PC-3 (cell line): ENCODE measurements around the gene FAM216A. TPM values are rescaled to one million over a fixed set of nuclear protein-coding genes. Genes with fewer than 3 reads are reported as not detected.
"Not testable (repeated sequence)": the region's sequence is repeated elsewhere in the genome, so short reads cannot be mapped to it uniquely, and the experiment has no call there.

ENCODE experiments used
- ATAC-seq: fragments of 200-7000 bp; cut with Tn5 transposase; 2 replicates; pipeline ENCODE4 v1.9.1; 2020; ENCODE audit warnings: mild to moderate bottlenecking, moderate library complexity
- BruUV-seq: library from RNA; stranded (reverse); fragments of 400-500 nt; replicated peaks from 2 replicates; lab custom pipeline; 2021; lab: Mats Ljungman, UMichigan
- CTCF ChIA-PET: fragments of 300-600 bp; sonication (Branson Sonifier 250); formaldehyde crosslinking; loops from one replicate; lab custom pipeline; 2022; ENCODE audit warnings: antibody characterized with exemption; lab: Charles Lee
- POLR2A ChIA-PET: fragments of 300-600 bp; sonication (Branson Sonifier 250); formaldehyde crosslinking; loops from one replicate; lab custom pipeline; 2022; ENCODE audit warnings: antibody characterized with exemption; ENCODE audit not compliant: unreplicated experiment; lab: Charles Lee
- DNase-seq: peaks from one replicate; pipeline ENCODE4 v3.0.0-alpha.2; 2015
- H2AFZ ChIP-seq: fragments of 300-600 bp; sonication (generic); 2 replicates; pipeline ENCODE4 v1.6.0; 2016; ENCODE audit warnings: antibody characterized with exemption, low read length
- H3F3A ChIP-seq: fragments of 300-600 bp; sonication (generic); one replicate; pipeline ENCODE4 v1.6.0; 2017; ENCODE audit warnings: antibody characterized with exemption, low read length, control low read depth, mild to moderate bottlenecking; ENCODE audit not compliant: unreplicated experiment
- H3K27ac ChIP-seq: fragments of 300-600 bp; sonication (generic); 2 replicates; pipeline ENCODE4 v1.5.1; 2016; ENCODE audit warnings: mild to moderate bottlenecking, low read length
- H3K27me3 ChIP-seq: fragments of 300-600 bp; sonication (generic); 2 replicates; pipeline ENCODE4 v1.6.1; 2016; ENCODE audit warnings: low read length, mixed read lengths
- H3K36me3 ChIP-seq: fragments of 300-600 bp; sonication (generic); 2 replicates; pipeline ENCODE4 v1.6.1; 2016; ENCODE audit warnings: low read depth, mixed run types, low read length, mixed read lengths
- H3K4me1 ChIP-seq: fragments of 300-600 bp; sonication (generic); 2 replicates; pipeline ENCODE4 v1.5.1; 2016; ENCODE audit warnings: low read length; ENCODE audit not compliant: insufficient read depth
- H3K4me2 ChIP-seq: fragments of 300-600 bp; sonication (generic); 2 replicates; pipeline ENCODE4 v1.6.0; 2016; ENCODE audit warnings: low read length
- H3K4me3 ChIP-seq: fragments of 300-600 bp; sonication (generic); 2 replicates; pipeline ENCODE4 v1.5.1; 2016; ENCODE audit warnings: mild to moderate bottlenecking, low read length, mixed read lengths
- H3K79me2 ChIP-seq: fragments of 300-600 bp; sonication (generic); 2 replicates; pipeline ENCODE4 v1.6.1; 2017; ENCODE audit warnings: low read length, mixed read lengths
- H3K9ac ChIP-seq: fragments of 300-600 bp; sonication (generic); 2 replicates; pipeline ENCODE4 v1.6.0; 2016; ENCODE audit warnings: mild to moderate bottlenecking, low read length
- H3K9me2 ChIP-seq: fragments of 300-600 bp; sonication (generic); replicated peaks from 2 replicates; pipeline ENCODE4 v1.6.1; 2016; ENCODE audit warnings: mixed run types, low read length, mixed read lengths
- H3K9me3 ChIP-seq: fragments of 300-600 bp; sonication (generic); 2 replicates; pipeline ENCODE4 v1.6.1; 2016; ENCODE audit warnings: low read length, mixed read lengths
- H4K20me1 ChIP-seq: fragments of 300-600 bp; sonication (generic); 2 replicates; pipeline ENCODE4 v1.6.1; 2016; ENCODE audit warnings: low read length, mixed read lengths
- CTCF ChIP-seq: fragments of 300-600 bp; sonication (generic); conservative IDR thresholded peaks from 2 replicates; pipeline ENCODE4 v1.5.1; 2017; ENCODE audit warnings: antibody characterized with exemption, low read depth, mild to moderate bottlenecking, low read length
- EZH2 ChIP-seq: fragments of 300-600 bp; sonication (generic); IDR thresholded peaks from one replicate; pipeline ENCODE4 v1.6.1; 2017; ENCODE audit warnings: antibody characterized with exemption, mild to moderate bottlenecking, low read length; ENCODE audit not compliant: unreplicated experiment
- EZH2phosphoT487 ChIP-seq: fragments of 300-600 bp; sonication (generic); IDR thresholded peaks from 2 replicates; pipeline ENCODE4 v1.6.1; 2018; ENCODE audit warnings: mild to moderate bottlenecking, antibody characterized with exemption, low read length, borderline replicate concordance
- intact Hi-C: fragments of 100-400 bp; cut with micrococcal nuclease; formaldehyde crosslinking; loops from 2 replicates; pipeline ENCODE4 v1.9.0; 2023
- total RNA-seq: library from RNA; depleted of rRNA; stranded (reverse); fragments of >200 nt; gene quantifications from 2 replicates; pipeline ENCODE4 v1.2.3, GENCODE V29; 2014

Gene FAM216A
- total RNA-seq, 1 experiment from 2014 or later, result 27.8 TPM

GRCh38 chr12:110514363-110514762, 45.7 kb downstream of the FAM216A start:
- intact Hi-C loops, result no loop called here
- POLR2A ChIA-PET, result no interaction called here

GRCh38 chr12:110516995-110517394, 48.4 kb downstream of the FAM216A start:
- no peak overlapping the region for H3K4me3 ChIP-seq
- TF ChIP-seq CTCF (no peak), EZH2phosphoT487 (no peak), EZH2 (no peak)
- peaks cover 5% of the 10 kb centered on the region; the same call in 1 of the 2 replicates for H3K4me1 ChIP-seq
- H3F3A ChIP-seq, result no peaks in the 10 kb centered on the region
- H3K27ac ChIP-seq, result no peak overlapping the region
- H4K20me1 ChIP-seq, result no peaks in the 10 kb centered on the region
- intact Hi-C loops, result no loop called here
- H3K9ac ChIP-seq, result no peak overlapping the region
- no peak for ATAC-seq
- no peaks in the 10 kb centered on the region for H3K36me3 ChIP-seq
- no peaks in the 10 kb centered on the region for H3K27me3 ChIP-seq
- no peaks in the 10 kb centered on the region for H3K9me2 ChIP-seq
- BruUV-seq, result no TSS peak
- H3K79me2 ChIP-seq, result no peaks in the 10 kb centered on the region
- H3K9me3 ChIP-seq, result no peaks in the 10 kb centered on the region
- POLR2A ChIA-PET, result no interaction called here
- H2AFZ ChIP-seq, result no peak overlapping the region
- CTCF ChIA-PET, result no interaction called here
- no peak for DNase-seq
- no peak overlapping the region for H3K4me2 ChIP-seq

More at GRCh38 chr12:110514363-110514762, 45.7 kb downstream of the FAM216A start:
- no peak for DNase-seq
- H3K9me3 ChIP-seq, result no peaks in the 10 kb centered on the region
- TF ChIP-seq EZH2 (no peak), CTCF (no peak), EZH2phosphoT487 (no peak)
- no peak overlapping the region for H2AFZ ChIP-seq
- H3K4me1 ChIP-seq, result peaks cover 5% of the 10 kb centered on the region; the same call in 1 of the 2 replicates
- no peaks in the 10 kb centered on the region for H3K27me3 ChIP-seq
- H3K27ac ChIP-seq, result no peak overlapping the region
- no peaks in the 10 kb centered on the region for H4K20me1 ChIP-seq
- H3K9ac ChIP-seq, result no peak overlapping the region
- BruUV-seq, result no TSS peak
- no peaks in the 10 kb centered on the region for H3K9me2 ChIP-seq
- H3K36me3 ChIP-seq, result no peaks in the 10 kb centered on the region
- no peak for ATAC-seq
- H3K79me2 ChIP-seq, result no peaks in the 10 kb centered on the region
- CTCF ChIA-PET, result no interaction called here
- H3F3A ChIP-seq, result no peaks in the 10 kb centered on the region
- no peak overlapping the region for H3K4me2 ChIP-seq
- H3K4me3 ChIP-seq, result no peak overlapping the region

- CTCF ChIA-PET, H3K79me2 ChIP-seq, H3K9ac ChIP-seq, H4K20me1 ChIP-seq, POLR2A ChIA-PET, BruUV-seq, H2AFZ ChIP-seq, H3K9me3 ChIP-seq, H3K27me3 ChIP-seq, H3K9me2 ChIP-seq, H3K36me3 ChIP-seq, H3F3A ChIP-seq, DNase-seq, H3K27ac ChIP-seq, ATAC-seq, H3K4me3 ChIP-seq, H3K4me1 ChIP-seq, H3K4me2 ChIP-seq, intact Hi-C loops: not testable (repeated sequence)
Observed at GRCh38 chr12:110518014-110518413, 49.4 kb downstream of the FAM216A start.

- H3K9me3 ChIP-seq, H3K27ac ChIP-seq, H3K4me3 ChIP-seq, intact Hi-C loops, H3K4me2 ChIP-seq, H2AFZ ChIP-seq, H3K79me2 ChIP-seq, H3K9ac ChIP-seq, H3F3A ChIP-seq, POLR2A ChIA-PET, H4K20me1 ChIP-seq, CTCF ChIA-PET, ATAC-seq, H3K9me2 ChIP-seq, DNase-seq, H3K27me3 ChIP-seq, H3K36me3 ChIP-seq, BruUV-seq, H3K4me1 ChIP-seq: not testable (repeated sequence)
Observed at GRCh38 chr12:110520876-110521712, 52.4 kb downstream of the FAM216A start.
